Brain microvascular endothelial cell (primary cell): Measurements from ENCODE around the gene ABCB4.
A peak's percentile ranks its signal among the peaks of the same experiment; 100 is the strongest.

Experiments
- DNase-seq: peaks from one replicate; pipeline ENCODE4 v3.0.0-alpha.2; 2020
- H3K27ac ChIP-seq: fragments of 250-450 bp; sonication (Bioruptor Pico); 2 replicates; pipeline ENCODE4 v1.5.1; 2020; ENCODE audit warnings: mild to moderate bottlenecking, moderate library complexity
- H3K27me3 ChIP-seq: fragments of 250-450 bp; sonication (Bioruptor Pico); replicated peaks from 2 replicates; pipeline ENCODE4 v1.5.1; 2020; ENCODE audit warnings: mild to moderate bottlenecking
- H3K36me3 ChIP-seq: fragments of 250-450 bp; sonication (Bioruptor Pico); replicated peaks from 2 replicates; pipeline ENCODE4 v1.5.1; 2020; ENCODE audit warnings: mild to moderate bottlenecking
- H3K4me3 ChIP-seq: 2 replicates; pipeline ENCODE4 v1.5.1; 2011; ENCODE audit warnings: low read depth, mild to moderate bottlenecking, control low read depth, low read length, moderate library complexity
- CTCF ChIP-seq: IDR thresholded peaks from 2 replicates; pipeline ENCODE4 v1.5.1; 2011; ENCODE audit warnings: low read depth, mild to moderate bottlenecking, moderate library complexity, low read length, control low read depth, inconsistent platforms; ENCODE audit errors: missing control alignments
- in situ Hi-C: cut with HindIII; loops from 2 replicates; pipeline ENCODE4 v1.10.0; 2017; ENCODE audit warnings: low sequenced_read_pairs, low pct_ligation_motif_present

ABCB4 gene

DNA sequence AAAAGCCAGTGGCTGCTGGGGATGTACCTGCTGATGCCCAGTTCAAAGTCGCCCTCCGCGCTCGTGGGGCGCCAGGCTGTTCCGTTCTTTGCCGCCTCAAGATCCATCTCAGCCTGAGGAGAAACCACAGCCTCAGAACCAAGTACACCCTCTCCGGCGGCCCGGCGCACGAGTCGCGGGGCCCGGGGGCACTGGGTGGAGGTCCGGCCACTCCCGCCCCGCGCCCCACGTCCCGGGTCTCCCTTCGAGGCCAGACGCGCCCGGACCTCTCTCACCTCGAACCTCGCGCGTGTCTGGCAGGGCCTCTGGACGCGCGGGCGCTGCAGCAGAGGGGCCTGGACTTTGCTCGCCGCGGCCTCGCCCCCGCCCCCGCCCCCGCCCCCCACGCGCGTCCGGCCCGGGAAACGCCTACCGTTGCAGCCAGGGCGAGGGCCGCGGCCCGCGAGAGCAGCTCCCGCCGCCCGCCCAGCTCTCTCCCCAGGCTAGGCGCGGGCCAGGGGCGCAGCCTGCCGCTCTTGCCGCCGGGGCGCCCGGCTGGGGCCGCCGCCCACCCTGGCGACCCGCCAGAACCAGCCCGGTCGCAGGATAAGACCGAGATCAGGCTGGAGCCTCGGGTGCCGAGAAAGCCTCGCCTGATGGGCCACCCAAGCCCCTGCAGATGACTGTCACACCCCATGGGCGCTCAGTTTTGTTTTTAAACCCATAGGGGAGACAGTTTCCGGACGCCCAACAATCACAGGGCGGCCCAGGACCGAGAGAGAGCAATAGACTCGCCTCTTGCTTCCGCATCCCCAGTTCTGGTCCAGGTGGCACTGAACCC, at the start of gene ABCB4:
Gene ABCB4, minus strand, starts transcription at position 322 of the 820 bp plus-strand sequence. Its CDS starts 215 bp downstream, at position 107.
- Histone ChIP-seq H3K4me3 (peak within 1 kb of the TSS; percentile 56), H3K36me3 (no peaks in the 10 kb centered on the region), H3K27me3 (no peaks in the 10 kb centered on the region), H3K27ac (peak within 1 kb of the TSS; percentile 55)
- in situ Hi-C loops = no loop called here
- no peak for DNase-seq
- TF ChIP-seq CTCF = no peak

- Histone ChIP-seq H3K4me3 (no peak overlapping the region), H3K27ac (no peak overlapping the region), H3K36me3 (no peaks in the 10 kb centered on the region), H3K27me3 (no peaks in the 10 kb centered on the region)
- in situ Hi-C loops = no loop called here
- no peak for TF ChIP-seq CTCF
- no peak for DNase-seq
Measured at GRCh38 chr7:87518735-87519134, 43.3 kb upstream of the ABCB4 start.

GRCh38 chr7:87517891-87518290, 42.4 kb upstream of the ABCB4 start:
- no peaks in the 10 kb centered on the region for H3K27me3 ChIP-seq
- no peak for TF ChIP-seq CTCF
- DNase-seq = no peak
- no peaks in the 10 kb centered on the region for H3K36me3 ChIP-seq
- no peak overlapping the region for H3K27ac ChIP-seq
- in situ Hi-C loops = no loop called here
- H3K4me3 ChIP-seq = no peak overlapping the region

DNA sequence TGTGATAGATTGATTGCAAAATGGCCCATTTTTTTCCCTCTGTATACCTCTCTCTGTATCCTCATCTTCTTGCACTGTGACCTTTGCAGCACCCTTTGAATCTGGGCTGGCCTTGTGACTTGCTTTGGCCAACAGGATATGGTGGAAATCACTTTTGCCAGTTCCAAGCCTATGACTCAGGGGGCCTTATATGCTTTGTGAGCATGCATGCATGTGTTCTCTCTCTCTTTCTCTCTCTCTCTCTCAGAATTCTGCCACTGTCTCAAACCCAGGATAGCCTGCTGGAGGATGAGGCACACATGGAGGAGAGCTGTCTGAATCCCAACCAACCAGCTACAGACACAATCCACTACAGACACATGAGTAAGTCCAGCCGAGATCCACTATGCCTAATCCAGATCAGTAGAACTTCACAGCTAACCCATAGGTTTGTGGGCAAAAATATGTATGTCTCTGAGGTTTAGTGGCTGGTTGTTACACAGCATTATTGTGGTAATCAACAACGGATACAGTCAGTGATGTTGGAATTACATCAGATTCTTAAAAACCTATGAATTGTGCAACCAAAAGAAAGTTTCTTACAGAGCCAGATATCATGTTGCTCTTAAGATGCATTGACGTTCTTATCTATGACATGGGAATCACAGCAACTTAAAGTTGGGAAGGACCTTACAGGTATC, 41.8 kb upstream of the ABCB4 start:
- no peak for TF ChIP-seq CTCF
- Histone ChIP-seq H3K36me3 (no peaks in the 10 kb centered on the region), H3K27me3 (no peaks in the 10 kb centered on the region), H3K4me3 (no peak overlapping the region), H3K27ac (no peak overlapping the region)
- DNase-seq = no peak
- in situ Hi-C loops = no loop called here

DNA sequence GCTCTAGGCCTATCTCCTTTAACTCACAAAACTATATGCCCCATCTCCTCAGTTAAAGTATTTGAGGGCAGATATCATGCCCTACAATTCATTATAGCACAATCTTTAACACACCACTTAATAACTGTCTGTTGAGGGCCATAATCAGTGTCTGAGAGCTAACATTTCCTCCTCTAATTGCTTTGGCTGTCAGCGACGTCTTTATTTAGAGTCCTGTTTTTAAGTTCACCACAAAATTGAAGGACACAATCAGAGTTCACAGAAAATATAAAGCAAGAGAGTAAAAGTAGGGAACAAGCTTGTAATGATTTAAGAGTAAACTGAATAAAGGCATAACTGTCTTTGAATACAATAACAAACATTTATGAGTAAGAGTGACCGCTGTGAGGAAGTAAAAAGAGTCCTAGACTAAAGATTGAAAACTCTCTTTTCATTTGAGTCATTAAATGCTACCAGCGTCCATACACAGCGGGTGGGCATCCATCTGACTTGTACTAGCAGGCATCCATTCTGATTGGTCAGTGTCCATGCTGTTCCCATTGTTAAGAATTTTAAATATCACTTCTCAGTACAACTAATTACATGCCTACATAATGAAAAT, 38.4 kb upstream of the ABCB4 start:
- no peak overlapping the region for H3K27ac ChIP-seq
- TF ChIP-seq CTCF = no peak
- DNase-seq = no peak
- H3K27me3 ChIP-seq = no peaks in the 10 kb centered on the region
- no peaks in the 10 kb centered on the region for H3K36me3 ChIP-seq
- H3K4me3 ChIP-seq = no peak overlapping the region
- in situ Hi-C loops = no loop called here
